Myometrial cell (primary cell): ENCODE measurements around the gene ALG3. TPM values are rescaled to one million over a fixed set of nuclear protein-coding genes. Genes with fewer than 3 reads are reported as not detected.

ENCODE experiments used
- total RNA-seq: library from RNA; depleted of rRNA; stranded (reverse); fragments of >200 nt; gene quantifications from 2 replicates; pipeline ENCODE4 v1.2.3, GENCODE V29; 2015

The ALG3 gene
- 45.8 and 59.9 TPM in 2 replicates for total RNA-seq

DNA sequence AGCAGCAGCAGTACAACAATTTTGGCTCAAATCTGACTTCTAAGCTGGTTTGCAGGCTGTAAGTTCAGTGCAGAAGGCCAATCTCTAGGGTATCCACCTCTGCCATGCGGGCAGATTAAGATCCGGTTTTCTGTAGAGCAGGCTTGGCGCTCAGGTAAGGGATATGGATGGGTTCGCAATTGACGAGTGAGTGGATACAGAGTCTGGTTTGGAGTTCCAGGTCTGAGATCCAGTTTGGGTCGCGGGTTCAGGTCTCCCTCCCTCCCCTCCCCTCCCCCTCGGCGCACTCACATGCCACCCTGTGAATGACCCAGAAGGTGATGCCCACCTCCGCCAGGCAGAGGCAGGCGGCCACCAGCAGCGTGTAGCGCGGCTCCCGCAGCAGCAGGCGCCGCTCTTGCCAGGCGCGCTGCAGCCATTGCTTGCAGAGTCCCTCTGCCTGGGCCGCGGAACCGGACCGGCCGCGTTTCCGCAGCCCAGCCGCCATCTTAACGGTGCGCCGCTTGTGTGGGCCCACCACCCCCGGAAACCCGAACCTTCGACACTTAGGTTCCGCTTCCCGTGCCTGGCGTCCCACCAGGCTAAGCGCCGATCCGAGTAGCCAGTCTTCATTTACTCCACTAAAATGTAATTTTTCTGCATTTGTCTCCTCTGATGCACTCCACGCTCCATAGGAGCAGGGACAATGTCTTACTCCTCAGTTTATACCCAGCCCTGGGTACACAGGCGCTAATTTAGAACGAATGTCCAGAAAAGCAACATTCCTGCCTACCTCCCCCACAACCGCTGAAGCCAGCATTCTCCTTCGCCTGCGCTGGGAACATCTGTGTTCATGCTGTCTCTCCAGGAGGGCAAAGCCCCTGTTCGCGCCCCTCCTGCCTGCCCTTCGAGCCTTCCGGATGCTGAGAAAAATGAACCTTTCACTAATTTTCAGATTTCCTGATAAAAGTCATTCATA is at the start of gene ALG3:
TSS of gene ALG3 (minus strand) at position 509 of the 958 bp plus-strand sequence. CDS start at position 487, 22 bp downstream.

GRCh38 chr3:184275961-184276910 is 27.5 kb upstream of the ALG3 start, which contains the start of gene ECE2:
TSS of gene ECE2 (plus strand) at chr3:184276022. CDS start at chr3:184276154, 132 bp downstream.

DNA sequence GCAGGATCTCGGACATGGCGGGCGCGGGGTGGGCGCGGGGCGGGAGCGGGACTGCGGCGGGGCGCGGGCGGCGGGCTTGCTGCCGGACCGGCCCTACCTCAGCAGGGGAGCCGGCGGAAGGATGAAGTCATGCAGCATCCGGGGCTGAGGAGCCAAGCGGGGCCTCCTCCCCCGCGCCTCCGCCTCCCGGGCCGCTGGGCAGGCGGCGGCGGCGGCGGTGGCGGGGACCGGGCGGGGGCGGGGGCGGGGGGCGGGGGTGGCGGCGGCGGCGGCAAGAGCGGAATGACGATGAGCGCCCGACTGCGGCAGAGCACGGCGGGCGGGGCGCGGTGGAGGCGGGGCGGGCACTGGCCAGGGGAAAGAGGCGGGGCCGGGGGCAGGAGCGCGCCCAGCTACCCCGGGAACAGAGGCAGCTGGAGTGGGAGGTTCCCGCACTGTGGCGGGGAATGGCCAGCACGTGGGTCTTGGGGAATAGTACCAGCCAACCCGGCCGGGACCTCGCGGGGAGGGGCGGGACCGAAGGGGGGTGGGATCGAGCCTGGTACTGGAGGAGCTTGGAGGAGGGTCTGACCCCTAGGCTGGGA is 12.6 kb upstream of the ALG3 start, which contains the start of gene CAMK2N2:
TSS of gene CAMK2N2 (minus strand) at position 284 of the 584 bp plus-strand sequence. CDS start at position 16, 268 bp downstream.

DNA sequence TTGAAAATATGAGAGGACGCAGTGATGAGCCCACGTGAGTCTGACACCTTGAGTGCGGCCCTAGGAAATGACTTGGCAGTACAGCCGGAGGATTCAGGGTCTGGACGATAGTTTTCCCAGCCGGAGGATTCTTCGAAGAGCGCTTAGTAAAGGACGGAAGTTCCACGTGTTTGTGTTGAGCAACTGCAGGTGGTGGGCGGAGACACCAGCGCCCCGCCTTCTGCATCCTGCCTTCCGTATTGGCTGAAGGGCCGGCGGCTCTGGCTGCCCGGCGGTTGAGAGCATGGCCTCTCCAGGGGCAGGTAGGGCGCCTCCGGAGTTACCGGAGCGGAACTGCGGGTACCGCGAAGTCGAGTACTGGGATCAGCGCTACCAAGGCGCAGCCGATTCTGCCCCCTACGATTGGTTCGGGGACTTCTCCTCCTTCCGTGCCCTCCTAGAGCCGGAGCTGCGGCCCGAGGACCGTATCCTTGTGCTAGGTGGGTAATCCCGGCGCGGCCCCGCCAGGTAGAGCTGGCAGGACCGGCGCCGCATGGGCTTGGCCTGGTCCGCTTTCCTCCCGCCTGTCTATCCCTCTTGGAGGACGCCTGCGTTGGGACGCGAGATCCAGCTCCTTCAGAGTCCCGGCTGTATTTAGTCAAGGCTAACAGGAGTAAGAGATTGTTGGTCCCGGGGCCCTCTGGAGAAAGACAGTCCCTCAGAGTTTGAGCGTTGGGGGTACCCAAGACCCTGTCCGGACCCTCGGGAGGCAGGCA is 827 bp upstream of the ALG3 start, which contains the start of gene EEF1AKMT4:
TSS of gene EEF1AKMT4 (plus strand) at position 261 of the 755 bp plus-strand sequence. CDS start at position 284, 23 bp downstream.

DNA sequence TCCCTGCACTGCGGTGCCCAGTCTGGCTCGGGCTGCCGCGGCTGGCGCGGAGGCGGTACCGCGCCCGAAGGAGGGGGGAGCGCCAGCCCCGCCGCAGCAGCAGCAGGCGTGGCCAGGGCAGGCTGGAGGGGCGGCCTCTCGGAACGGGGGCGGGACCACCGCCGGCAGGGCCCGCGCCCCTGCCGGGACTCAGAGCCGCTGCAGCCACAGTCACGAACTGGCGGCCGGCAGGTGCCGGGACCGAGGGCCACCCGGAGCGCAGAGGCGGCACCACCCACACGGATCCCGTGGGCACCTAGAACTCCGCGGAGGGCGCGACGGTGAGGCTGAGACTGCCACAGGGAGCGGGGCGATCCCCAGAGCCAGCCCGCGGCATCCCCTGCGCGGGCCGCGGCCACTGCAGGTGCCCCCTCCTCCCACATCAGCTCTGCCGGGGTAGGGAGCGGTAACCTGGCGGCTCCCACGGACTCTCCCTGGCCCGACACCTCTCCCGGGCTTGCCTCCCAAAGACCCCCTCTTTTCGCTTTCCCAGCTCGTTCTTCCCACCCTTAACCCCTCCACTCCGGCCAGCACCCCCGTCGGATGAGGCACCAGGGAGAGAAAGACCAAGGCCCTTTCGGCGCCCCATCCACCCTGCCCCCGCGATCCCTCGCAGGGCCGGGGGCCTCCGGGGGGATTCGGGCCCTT is 19.2 kb downstream of the ALG3 start, which contains the start of gene VWA5B2:
TSS of gene VWA5B2 (plus strand) at position 192 of the 687 bp plus-strand sequence. CDS start 944 bp downstream, outside the sequence.

Other genes starting within 250 kb of the ALG3 start
- 7.3 and 9.2 TPM in 2 replicates for gene ABCC5, start 231.1 kb downstream of the ALG3 start, total RNA-seq
- gene HTR3D, start 217.2 kb downstream of the ALG3 start, total RNA-seq: not detected in 2 replicates
- gene HTR3C, start 195.9 kb downstream of the ALG3 start, total RNA-seq: not detected in 2 replicates
- not detected in 2 replicates for gene HTR3E, start 151.9 kb downstream of the ALG3 start, total RNA-seq
- gene EIF2B5, start 113.6 kb downstream of the ALG3 start, total RNA-seq: 19.9 and 20.4 TPM in 2 replicates
- 25.9 and 41.8 TPM in 2 replicates for gene DVL3, start 93.6 kb downstream of the ALG3 start, total RNA-seq
- gene AP2M1, start 74.1 kb downstream of the ALG3 start, total RNA-seq: 603 and 645 TPM in 2 replicates
- 38.5 and 39.5 TPM in 2 replicates for gene ABCF3, start 62.8 kb downstream of the ALG3 start, total RNA-seq
- gene VWA5B2, start 19.4 kb downstream of the ALG3 start, total RNA-seq: not detected in 2 replicates
- gene EEF1AKMT4, start 710 bp upstream of the ALG3 start, total RNA-seq: 5.3 and 5.5 TPM in 2 replicates
- not detected in 2 replicates for gene CAMK2N2, start 12.6 kb upstream of the ALG3 start, total RNA-seq
- gene ECE2, start 27.1 kb upstream of the ALG3 start, total RNA-seq: not detected in 2 replicates
- 686 and 752 TPM in 2 replicates for gene PSMD2, start 50.3 kb upstream of the ALG3 start, total RNA-seq
- 414 and 466 TPM in 2 replicates for gene EIF4G1, start 65.6 kb upstream of the ALG3 start, total RNA-seq
- gene FAM131A, start 88.6 kb upstream of the ALG3 start, total RNA-seq: 21.9 and 34.2 TPM in 2 replicates
- 4.6 and 6.3 TPM in 2 replicates for gene CLCN2, start 112.6 kb upstream of the ALG3 start, total RNA-seq
- 65.7 and 76.4 TPM in 2 replicates for gene POLR2H, start 112.7 kb upstream of the ALG3 start, total RNA-seq
- gene THPO, start 129.2 kb upstream of the ALG3 start, total RNA-seq: not detected in 2 replicates
- 1.1 and 10.7 TPM in 2 replicates for gene CHRD, start 131.1 kb upstream of the ALG3 start, total RNA-seq